GM19043 (cell line): ENCODE results near the gene OR2M3.
"Not testable (repeated sequence)": the region's sequence is repeated elsewhere in the genome, so short reads cannot be mapped to it uniquely, and the experiment has no call there.

Experiments used
- ATAC-seq: cut with Tn5 transposase; IDR thresholded peaks from one replicate; pipeline ENCODE4 v1.9.1; 2021; ENCODE audit warnings: low read depth; ENCODE audit not compliant: unreplicated experiment

OR2M3 gene, protein sequence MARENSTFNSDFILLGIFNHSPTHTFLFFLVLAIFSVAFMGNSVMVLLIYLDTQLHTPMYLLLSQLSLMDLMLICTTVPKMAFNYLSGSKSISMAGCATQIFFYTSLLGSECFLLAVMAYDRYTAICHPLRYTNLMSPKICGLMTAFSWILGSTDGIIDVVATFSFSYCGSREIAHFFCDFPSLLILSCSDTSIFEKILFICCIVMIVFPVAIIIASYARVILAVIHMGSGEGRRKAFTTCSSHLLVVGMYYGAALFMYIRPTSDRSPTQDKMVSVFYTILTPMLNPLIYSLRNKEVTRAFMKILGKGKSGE

DNA sequence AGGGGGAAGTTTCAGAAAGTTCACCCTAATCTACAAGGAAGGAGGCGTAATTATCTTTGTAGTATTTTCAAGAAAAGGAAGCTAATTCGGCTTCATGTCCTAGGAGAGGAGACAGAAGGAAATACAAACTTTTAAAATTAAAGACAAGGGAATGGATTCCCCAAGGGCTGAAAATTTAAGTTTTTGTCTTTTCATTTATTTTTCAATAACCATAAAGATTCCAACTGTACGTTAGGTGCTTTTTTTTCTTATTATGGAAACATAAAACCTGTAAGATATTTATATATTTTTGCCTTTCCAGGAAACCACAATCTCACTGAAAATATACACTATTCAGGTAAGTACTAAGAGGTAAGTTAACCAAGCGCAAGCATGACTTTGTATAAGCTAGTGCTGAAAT lies at the start of gene OR2M3:
TSS of gene OR2M3 (plus strand) at position 301 of the 400 bp plus-strand sequence. CDS start 5,803 bp downstream, outside the sequence.
- ATAC-seq = no peak

DNA sequence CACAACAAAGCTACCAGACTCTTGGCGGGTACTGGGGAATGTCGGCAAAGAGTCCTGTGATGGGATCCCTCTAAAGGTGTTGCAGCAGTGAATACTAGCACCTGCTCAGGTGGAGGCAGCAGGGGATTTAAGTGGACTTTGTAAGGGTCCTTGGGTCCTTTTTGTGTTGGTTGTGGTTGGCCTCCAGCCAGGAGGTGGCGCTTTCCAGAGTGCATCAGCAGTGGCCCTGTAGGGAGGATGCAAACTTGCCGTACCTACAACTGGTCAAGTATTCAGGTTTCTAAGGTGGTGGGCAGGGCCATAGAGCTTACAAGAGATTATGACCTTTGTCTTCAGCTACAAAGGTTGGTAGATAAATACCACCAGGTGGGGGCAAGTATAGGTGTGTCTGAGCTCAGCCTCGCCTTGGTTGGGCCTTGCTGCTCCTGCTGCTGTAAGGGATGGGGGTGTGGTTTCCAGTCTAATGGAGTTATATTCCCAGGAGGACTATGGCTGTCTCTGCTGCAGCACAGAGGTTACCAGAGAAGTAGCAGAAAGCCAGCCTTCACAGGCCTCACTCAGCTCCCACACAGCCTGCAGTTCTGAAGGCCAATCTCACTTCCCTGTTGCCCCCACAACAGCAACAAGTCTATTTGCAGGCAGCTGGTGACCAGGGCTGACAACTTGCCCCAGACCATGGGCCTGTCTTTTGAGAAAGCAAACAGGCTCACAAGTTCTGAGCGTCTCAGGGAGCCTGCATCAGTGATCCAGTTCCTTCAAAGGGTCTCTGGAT lies 44.8 kb upstream of the OR2M3 start:
- no peak for ATAC-seq

DNA sequence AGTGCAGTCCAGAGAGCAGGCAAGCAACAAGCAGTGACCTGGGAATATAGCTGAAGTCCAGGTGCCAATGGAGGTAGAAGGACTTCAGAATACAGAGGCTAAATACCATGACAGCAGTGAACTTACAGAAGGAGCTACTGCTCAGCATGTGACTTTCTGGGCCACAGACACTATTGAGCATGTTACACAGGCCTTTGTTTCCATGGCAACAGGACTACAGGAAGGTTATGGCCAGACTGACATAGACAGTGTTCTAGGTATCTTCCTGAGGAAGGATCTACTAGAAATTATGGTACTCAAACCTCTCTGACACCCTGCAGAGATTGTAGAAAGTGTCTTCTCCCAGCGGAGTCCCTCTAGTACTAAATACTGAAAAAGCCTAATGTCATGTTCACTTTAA lies 41.1 kb upstream of the OR2M3 start:
- ATAC-seq = no peak

DNA sequence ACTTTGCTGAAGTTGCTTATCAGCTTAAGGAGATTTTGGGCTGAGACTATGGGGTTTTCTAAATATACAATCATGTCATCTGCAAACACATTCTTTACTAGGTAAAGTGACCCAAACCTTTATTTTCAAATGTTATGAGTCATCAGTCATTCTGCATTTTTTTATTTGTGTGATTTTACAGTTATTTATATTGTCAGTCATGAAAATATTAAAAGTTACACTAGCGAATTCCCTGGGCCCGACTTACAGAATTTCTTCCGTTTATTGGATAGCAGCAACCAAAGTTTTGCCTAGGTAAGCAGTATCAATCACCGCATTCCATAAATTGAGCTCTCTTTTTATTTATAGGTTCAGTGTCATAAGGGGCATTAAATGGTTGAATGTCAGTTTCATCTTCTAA lies 38.3 kb upstream of the OR2M3 start:
- ATAC-seq = no peak

DNA sequence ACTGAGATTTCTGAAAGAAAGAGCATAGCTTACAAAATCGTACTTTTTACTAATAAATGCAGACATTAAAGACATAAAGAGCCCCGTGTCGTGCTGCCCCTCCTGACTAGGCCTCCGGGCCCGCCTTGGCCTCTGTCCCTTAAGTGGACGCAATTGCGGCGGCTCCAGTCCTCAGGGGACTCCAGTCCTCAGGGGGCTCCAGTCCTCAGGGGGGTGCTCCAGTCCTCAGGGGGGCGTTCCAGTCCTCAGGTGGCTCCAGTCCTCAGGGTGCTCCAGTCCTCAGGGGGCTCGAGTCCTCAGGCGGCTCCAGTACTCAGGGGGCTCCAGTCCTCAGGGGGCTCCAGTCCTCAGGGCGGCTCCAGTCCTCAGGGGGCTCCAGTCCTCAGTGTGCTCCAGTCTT lies 33.0 kb upstream of the OR2M3 start:
- ATAC-seq = no peak

DNA sequence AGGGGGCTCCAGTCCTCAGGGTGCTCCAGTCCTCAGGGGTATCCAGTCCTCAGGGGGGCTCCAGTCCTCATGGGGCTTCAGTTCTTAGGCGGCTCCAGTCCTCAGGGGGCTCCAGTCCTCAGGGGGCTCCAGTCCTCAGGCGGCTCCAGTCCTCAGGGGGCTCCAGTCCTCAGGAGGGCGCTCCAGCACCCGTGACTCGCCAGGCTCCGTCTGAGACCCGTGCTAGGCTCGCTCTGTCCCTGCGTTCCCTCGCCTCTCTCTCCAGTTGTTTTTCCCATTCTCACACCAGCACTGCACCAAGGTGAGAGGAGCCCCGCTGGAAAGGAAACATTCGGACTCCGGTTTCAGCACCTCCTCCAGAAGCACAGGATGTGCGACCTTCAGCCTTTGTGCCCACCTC lies 31.9 kb upstream of the OR2M3 start:
- ATAC-seq = no peak

DNA sequence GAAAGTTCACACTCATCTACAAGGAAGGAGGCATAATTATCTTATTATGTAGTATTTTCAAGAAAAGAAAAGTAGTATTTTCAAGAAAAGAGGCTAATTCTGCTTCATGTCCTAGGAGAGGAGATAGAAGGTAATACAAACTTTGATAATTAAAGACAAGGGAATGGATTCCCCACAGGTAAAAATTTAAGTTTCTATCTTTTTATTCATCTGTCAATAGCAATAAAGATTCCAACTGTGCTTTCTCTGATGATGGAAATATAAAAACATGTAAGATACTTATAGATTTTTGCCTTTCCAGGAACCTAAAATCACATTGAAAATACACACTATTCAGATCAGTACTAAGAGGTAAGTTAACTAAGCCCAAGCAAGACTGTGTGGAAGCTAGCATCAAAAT lies 22.5 kb upstream of the OR2M3 start, which contains the start of gene OR2M2:
TSS of gene OR2M2 (plus strand) at position 301 of the 400 bp plus-strand sequence. CDS start 5,165 bp downstream, outside the sequence.
- no peak for ATAC-seq

DNA sequence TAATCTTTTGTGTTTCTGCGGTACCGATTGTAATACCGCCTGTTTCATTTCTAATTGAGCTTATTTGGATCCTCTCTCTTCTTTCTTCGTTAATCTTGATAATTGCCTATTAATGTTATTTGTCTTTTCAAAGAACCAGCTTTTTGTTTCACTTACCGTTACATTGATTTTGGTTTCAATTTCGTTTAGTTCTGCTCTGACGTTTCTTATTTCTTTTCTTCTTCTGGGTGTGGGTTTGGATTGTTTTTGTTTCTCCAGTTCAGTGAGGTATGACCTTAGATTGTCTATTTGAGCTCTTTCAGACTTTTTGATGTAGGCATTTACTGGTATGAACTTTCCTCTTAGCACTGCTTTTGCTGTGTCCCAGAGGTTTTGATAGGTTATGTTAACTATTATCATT lies 13.1 kb upstream of the OR2M3 start:
- no peak for ATAC-seq

DNA sequence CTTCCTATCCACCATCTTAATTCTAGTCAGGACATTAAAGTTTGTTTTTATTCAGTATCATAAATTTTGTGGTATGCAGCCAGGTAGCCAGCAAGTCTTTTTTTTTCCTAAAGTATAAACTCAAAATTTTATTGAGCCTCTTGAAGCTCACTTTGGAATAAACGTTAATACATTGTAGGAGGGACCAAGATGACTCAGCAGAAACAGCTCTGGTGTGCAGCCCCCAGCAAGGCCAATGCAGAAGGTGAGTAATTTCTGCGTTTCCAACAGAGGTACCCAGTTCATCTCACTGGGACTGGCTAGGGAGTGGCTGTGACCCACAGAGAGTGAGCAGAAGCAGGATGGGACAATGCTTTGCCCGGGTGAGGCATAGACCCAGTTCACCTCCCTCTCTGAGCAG lies 9.7 kb upstream of the OR2M3 start:
- ATAC-seq = no peak

DNA sequence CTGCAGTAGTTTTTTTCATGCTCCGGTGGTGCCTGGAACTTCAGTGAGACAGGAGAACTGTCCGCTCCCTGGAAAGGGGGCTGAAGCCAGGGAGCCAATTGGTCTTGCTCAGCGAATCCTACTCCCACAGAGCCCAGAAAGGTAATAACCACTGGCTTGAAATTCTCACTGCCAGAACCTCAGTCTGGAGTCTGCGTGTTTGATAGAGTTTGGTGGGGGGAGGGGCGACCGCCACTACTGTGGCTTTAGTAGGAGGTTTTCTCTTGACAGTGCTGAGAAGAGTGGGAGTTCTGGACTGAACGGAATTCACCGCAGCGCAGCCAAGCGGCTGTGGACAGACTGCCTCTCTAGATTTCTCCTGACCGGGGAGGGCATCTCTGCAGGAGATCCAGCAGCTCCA lies 8.0 kb upstream of the OR2M3 start:
- no peak for ATAC-seq

DNA sequence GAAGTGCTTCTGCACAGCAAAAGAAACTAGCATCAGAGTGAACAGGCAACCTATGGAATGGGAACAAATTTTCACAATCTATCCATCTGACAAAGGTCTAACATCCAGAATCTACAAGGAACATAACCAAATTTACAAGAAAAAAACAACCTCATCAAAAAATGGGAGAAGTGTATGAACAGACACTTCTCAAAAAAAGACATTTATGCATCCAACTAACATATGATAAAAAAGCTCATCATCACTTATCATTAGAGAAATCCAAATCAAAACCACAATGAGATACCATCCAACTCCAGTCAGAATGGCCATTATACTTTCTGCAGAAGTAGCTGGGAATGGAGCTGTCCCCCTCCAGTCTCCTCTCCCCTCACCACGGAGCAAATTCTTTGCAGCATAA lies 2.9 kb upstream of the OR2M3 start:
- no peak for ATAC-seq

DNA sequence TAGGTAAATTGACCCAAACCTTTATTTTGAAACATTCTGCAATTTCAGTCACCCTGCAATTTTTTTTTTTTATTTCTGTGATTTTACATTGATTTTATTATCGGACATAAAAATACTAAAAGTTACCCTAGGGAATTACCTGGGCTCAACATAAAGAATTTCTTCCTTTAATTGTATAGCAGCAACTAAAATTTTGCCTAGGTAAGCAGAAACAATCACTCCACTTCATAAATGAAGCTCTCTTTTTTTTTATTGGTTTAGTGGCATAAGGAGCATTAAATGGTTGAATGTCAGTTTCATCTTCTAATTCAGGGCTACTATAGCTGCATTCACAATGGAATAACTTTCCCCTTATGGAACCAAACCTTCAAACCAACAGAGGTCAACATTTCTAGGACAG lies 18.8 kb downstream of the OR2M3 start:
- ATAC-seq = no peak

DNA sequence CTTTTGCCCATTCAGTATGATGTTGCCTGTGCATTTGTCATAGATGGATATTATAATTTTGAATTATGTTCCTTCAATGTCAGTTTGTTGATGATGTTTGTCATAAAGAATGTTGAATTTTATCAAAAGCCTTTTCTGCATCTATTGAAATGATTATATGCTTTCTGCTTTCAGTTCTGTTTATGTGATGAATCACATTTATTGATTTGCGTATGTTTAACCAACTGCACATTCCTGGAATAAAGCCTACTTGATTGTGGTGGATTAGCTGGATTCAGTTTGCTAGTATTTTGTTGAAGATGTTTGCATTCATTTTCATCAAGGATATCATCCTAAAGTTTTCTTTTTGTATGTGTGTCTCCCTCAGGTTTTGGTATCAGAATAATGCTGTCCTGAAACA lies 28.5 kb downstream of the OR2M3 start:
- ATAC-seq = no peak

DNA sequence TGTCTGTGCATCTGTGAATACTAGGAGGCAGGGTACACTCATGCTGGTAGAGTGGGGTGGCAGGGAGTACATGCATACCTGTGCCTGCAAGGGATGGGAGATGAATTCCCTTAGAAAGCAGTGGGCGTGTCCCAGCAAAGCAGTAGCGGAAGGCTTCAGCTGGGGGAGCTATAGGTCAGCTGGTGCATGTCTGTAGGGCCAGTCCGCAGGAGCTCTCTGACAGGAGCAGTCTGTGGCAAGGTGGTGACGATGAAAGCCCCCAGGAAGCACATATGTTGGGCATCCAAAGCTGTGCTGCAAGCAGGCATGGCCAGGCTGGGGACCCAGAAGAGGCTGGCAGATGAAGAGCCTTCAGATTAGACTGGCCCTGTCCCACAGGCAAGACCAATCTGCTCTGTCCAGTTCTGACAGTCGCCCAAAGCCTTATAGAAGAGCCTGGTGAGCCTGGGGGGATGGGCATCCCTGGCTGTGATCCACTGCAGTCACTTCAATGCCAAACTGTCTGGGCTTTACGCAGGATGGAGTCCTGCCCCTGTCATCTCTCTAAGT lies 32.4 kb downstream of the OR2M3 start:
- no peak for ATAC-seq

DNA sequence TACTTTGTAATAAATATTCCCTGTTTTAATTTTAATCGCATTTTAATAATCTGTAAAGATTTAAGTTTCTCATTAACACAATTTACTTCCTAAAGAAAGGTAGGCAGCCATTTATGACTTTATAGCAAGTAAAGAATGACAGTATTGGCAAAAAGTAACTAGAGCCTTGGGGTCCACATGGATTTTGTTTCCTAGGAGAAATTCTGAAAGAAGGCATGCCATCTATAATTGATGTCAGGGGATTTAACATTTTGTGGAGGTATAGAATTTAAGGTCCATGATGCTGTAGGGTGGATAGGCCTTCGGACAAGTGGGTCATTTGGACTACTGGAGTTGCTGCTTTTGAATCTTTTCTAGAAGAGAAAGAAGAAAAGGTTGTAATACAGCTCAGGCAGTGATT lies 34.1 kb downstream of the OR2M3 start, which contains the start of gene OR2M4:
TSS of gene OR2M4 (plus strand) at position 301 of the 400 bp plus-strand sequence. CDS start 7,512 bp downstream, outside the sequence.
- ATAC-seq = no peak

DNA sequence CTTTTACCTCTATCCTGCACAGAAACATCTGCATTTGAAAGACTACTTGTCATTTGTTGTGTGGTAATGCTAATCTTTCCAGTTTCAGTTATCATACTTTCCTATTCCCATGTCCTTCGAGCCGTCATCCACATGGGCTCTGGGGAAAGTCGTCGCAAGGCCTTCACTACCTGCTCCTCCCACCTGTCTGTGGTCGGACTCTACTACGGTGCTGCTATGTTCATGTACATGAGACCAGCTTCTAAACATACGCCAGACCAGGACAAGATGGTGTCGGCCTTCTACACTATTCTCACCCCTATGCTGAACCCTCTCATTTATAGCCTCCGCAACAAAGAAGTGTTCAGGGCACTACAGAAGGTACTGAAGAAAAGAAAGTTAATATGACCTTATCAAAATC lies 42.4 kb downstream of the OR2M3 start:
- ATAC-seq = no peak

DNA sequence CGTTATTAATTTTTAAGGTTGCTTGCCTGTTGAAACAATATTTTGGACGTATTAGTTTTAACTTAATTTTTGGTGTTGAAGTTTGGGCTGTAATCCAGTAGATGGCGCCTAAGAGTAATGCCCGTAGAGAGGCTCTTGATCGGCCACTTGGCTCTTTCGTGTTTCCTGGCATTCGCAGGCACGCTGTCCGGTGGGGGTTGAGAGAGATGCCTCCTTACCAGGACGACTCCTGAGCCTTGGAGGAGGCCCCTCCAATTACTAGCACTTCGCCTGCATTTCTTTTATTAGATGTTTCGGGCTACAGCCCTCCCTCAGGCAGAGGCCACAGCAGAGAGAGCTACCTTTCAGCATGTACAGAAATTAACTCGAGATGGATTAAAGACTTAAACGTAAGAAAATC lies 46.1 kb downstream of the OR2M3 start:
- ATAC-seq = peak; percentile 90

DNA sequence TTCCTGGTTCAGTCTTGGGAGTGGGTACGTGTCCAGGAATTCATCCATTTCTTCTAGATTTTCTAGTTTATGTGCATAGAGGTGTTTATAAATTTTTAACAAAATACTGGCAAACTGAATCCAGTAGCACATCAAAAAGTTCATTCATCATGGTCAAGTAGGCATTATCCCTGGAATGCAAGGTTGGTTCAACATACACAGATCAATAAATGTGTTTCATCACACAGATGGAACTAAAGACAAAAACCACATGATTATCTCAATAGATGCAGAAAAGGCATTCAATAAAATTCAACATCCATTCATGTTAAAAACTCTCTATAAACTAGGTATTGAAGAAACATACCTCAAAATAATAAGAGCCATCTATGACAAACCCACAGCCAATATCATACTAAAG lies 62.2 kb downstream of the OR2M3 start:
- ATAC-seq = not testable (repeated sequence)
